ENCODE data around the gene PITPNM2.

Gene PITPNM2

GRCh38 chr12:123101526-123101925, 49.4 kb downstream of the PITPNM2 start:
- Histone ChIP-seq H2AFZ (ENCODE audit: low read length) (no peak overlapping the region), H3K9me3 (ENCODE audit: insufficient read depth, low read depth, low read length) (no peaks in the 10 kb centered on the region), H3F3A (ENCODE audit: low read depth) (no peaks in the 10 kb centered on the region), H3K4me2 (ENCODE audit: low read depth, low read length, poor library complexity, severe bottlenecking) (no peak overlapping the region), H3K4me1 (ENCODE audit: insufficient read depth, low read length, poor library complexity, severe bottlenecking) (peaks cover 7% of the 10 kb centered on the region), H3K9ac (ENCODE audit: low read depth, low read length, poor library complexity, severe bottlenecking) (no peak overlapping the region), H4K20me1 (ENCODE audit: insufficient read depth, low read length, poor library complexity, severe bottlenecking) (no peaks in the 10 kb centered on the region), H3K79me2 (ENCODE audit: insufficient read depth, low read length) (no peaks in the 10 kb centered on the region), H3K4me3 (ENCODE audit: low read length, poor library complexity, severe bottlenecking) (no peak overlapping the region), H3K9me2 (replicated peaks; ENCODE audit: low read depth, low read length) (no peaks in the 10 kb centered on the region), H3K27me3 (ENCODE audit: insufficient read depth, low read length, poor library complexity, severe bottlenecking) (no peaks in the 10 kb centered on the region), H3K36me3 (ENCODE audit: insufficient read depth, low read length) (no peaks in the 10 kb centered on the region)
- TF ChIP-seq EZH2phosphoT487 (IDR thresholded peaks at IDR 0.05; ENCODE audit: borderline replicate concordance), result no peak
- TF ChIP-seq, protein P1, sequence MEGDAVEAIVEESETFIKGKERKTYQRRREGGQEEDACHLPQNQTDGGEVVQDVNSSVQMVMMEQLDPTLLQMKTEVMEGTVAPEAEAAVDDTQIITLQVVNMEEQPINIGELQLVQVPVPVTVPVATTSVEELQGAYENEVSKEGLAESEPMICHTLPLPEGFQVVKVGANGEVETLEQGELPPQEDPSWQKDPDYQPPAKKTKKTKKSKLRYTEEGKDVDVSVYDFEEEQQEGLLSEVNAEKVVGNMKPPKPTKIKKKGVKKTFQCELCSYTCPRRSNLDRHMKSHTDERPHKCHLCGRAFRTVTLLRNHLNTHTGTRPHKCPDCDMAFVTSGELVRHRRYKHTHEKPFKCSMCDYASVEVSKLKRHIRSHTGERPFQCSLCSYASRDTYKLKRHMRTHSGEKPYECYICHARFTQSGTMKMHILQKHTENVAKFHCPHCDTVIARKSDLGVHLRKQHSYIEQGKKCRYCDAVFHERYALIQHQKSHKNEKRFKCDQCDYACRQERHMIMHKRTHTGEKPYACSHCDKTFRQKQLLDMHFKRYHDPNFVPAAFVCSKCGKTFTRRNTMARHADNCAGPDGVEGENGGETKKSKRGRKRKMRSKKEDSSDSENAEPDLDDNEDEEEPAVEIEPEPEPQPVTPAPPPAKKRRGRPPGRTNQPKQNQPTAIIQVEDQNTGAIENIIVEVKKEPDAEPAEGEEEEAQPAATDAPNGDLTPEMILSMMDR (conservative IDR thresholded peaks at IDR 0.05; ENCODE audit: low read length), result no peak
